Measurements from ENCODE around the gene FAT3. TPM values are rescaled to one million over a fixed set of nuclear protein-coding genes. Genes with fewer than 3 reads are reported as not detected.

Gene FAT3
- total RNA-seq, 3 donors from 2014 or later, result 0.14 to 2.7 (median 0.49) TPM

DNA sequence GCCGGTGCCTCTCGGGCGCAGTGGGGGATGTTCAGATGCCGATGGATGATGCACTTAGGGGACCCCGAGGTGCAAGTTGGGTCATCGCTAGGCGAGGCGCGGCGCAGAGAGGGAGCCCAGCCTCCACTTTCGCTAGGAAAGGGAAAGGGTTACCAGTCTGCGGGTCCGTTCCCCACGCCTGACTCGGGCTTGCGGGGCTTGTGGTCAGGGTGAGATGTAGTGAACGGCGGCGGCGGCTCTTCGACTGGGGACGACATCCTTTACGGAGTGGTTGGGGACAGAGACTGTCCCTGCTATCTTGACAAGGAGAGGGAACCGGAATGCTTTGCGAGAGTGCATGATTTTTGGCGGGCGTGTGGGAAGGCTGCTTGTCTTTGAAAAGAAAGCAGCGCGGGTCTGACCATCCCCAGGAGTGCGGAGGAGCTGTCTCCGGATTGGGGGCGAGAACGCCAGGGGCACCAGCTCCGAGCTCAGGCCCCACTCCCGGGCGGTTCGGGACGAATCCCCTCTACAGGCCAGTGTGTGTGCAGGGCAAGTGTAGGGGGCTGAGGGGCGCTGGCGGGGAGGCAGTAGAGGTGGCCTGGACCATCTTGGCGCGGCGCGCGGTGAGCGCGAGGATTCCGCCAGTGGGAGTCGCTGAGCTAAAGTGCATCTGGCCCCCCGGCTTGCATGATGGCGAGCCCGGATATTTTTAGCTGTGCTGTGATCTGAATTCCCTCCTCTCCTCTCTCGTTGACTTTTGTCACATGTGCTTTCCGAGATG lies 1.1 kb downstream of the FAT3 start:
- ATAC-seq, result no peak
- no peak overlapping the region for H3K4me3 ChIP-seq
- peaks cover 7% of the 10 kb centered on the region for H3K4me1 ChIP-seq (ENCODE audit: low read depth)
- peak in 1 of 3 donors; percentile 38 for DNase-seq
- no peaks in the 10 kb centered on the region for H3K36me3 ChIP-seq (ENCODE audit: low read depth)
- intact Hi-C loops (cut with DNase I, micrococcal nuclease), result no loop called here
- no peaks in the 10 kb centered on the region for H3K9me3 ChIP-seq
- TF ChIP-seq, protein P1, sequence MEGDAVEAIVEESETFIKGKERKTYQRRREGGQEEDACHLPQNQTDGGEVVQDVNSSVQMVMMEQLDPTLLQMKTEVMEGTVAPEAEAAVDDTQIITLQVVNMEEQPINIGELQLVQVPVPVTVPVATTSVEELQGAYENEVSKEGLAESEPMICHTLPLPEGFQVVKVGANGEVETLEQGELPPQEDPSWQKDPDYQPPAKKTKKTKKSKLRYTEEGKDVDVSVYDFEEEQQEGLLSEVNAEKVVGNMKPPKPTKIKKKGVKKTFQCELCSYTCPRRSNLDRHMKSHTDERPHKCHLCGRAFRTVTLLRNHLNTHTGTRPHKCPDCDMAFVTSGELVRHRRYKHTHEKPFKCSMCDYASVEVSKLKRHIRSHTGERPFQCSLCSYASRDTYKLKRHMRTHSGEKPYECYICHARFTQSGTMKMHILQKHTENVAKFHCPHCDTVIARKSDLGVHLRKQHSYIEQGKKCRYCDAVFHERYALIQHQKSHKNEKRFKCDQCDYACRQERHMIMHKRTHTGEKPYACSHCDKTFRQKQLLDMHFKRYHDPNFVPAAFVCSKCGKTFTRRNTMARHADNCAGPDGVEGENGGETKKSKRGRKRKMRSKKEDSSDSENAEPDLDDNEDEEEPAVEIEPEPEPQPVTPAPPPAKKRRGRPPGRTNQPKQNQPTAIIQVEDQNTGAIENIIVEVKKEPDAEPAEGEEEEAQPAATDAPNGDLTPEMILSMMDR (IDR thresholded peaks at IDR 0.05), result no peak

DNA sequence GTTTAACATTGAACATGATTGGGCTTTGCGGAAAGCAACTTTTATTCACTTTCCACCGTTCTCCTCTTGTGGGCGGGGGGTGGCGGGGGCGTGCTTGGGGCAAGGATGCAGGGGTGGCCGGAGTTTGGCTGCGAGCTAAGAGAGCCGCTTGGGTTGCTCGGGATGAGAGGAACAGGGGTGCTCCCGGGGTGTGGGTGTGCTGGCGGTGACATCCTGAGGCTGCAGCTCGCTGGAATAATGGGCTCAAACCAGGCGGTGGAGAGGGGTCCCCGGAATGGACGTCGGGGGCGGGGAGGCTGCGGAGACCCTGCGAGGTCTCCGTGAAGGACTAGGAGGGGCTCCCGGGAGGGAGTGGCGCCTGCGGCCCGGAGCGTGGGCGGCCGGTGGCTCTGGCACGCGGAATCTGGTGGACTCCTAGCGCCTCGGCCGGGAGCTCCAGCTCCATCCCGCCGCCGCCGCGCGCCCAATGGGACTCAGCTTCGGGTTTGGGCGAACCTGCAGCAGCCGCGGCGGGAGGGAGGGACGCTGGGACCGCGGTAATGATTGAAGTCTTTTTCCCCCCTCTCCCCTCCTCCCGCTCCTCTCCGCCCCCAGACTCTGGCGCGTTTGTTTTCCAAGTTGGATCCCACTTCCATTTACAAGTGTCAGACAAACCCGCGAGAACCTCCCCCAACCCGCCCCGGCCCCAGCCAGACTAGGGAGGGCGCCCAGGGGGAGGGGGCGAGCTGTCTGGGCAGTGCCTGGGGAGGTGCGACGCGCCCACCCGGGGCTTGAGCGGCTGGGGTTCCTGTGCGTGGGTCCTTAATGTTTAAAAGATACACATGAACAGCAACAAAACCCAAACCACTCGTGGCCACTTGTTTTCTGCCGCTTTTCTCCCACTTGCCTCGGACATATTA lies 2.0 kb downstream of the FAT3 start:
- Histone ChIP-seq H3K4me3 (no peak overlapping the region), H3K4me1 (ENCODE audit: low read depth) (peaks cover 7% of the 10 kb centered on the region), H3K36me3 (ENCODE audit: low read depth) (no peaks in the 10 kb centered on the region), H3K9me3 (no peaks in the 10 kb centered on the region)
- TF ChIP-seq, protein P1 (IDR thresholded peaks at IDR 0.05), result no peak
- intact Hi-C loops (cut with DNase I, micrococcal nuclease), result no loop called here
- DNase-seq, result peak in 1 of 3 donors; percentile 43
- ATAC-seq, result no peak

DNA sequence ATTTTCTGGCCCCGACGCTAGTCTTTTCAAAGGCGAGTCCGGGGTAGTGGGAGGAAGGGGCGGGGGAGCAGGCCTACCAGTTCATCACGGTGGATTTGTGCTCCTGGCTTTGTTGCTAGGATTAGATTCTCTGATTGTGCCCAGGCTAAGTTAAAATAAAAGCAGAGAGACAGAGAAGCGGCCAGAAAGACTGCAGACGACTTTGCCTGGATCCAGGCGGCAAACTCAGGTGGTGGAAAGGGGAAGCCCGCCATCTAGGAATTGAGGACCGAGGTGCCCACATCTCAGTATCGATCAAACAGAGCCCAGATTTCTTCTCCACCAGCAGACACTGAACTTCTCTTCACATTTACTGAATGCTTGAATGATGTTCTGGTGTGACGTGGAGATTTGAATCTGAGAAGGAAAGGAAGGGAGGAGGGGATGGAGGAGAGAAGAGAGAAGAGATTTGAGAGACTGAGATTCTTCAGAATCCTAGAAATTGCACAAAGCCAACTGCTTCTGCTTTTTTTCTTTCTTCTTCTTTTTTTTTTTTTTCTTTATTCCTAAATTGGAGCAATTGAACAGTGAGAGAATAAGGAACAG lies 2.7 kb downstream of the FAT3 start:
- Histone ChIP-seq H3K4me1 (ENCODE audit: low read depth) (peaks cover 7% of the 10 kb centered on the region), H3K9me3 (no peaks in the 10 kb centered on the region), H3K36me3 (ENCODE audit: low read depth) (no peaks in the 10 kb centered on the region), H3K4me3 (no peak overlapping the region)
- TF ChIP-seq, protein P1 (IDR thresholded peaks at IDR 0.05), result no peak
- ATAC-seq (no peak), DNase-seq (no peak)
- intact Hi-C loops (cut with DNase I, micrococcal nuclease), result no loop called here

DNA sequence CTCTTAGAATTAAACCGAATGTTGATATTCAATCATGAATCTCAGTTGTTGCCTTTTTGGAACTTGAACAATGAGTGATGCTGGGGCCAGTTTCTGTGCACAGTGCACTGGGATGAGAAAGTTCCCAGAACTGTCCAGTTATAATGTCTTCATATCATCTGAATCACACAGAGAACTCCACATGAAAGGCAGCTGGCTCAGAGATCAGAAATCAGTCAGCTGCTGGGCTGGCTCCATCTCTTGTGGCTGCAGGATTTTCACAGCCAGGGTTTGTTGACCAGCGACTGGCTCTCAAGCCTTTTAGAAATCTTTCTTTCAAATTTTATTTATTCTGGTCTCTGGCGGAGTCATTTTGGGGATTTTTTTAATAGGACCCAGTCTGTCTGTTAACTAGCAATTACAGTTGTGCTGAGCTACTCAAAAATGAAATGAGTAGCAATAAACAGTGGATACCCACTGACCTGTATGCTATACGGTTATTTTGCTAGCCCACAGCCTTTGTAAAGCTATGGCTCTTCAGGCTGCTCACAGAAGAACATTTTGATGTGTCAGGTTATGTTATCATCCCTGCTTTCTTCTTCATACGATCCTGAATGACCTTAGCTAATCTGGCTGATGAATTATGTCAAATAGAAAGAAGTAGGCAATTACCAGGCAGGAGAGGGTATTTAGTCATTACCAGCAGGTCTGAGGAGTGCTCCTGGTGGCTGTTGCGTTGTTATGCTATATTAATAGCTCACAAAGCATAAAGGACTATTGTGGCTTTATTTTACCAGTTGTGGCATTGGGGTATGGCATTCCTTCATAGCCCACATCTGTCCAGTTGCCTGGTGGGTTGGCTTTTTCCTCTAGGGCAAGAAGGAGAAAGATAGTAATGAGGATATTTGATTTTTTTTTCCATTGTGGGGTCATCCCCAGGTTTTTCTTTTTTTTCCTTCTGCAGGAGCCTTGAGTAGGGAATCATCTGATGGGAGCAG lies 3.6 kb downstream of the FAT3 start:
- DNase-seq (no peak), ATAC-seq (no peak)
- intact Hi-C loops (cut with DNase I, micrococcal nuclease), result no loop called here
- TF ChIP-seq, protein P1 (IDR thresholded peaks at IDR 0.05), result no peak
- H3K36me3 ChIP-seq (ENCODE audit: low read depth), result no peaks in the 10 kb centered on the region
- H3K4me3 ChIP-seq, result no peak overlapping the region
- no peaks in the 10 kb centered on the region for H3K9me3 ChIP-seq
- H3K4me1 ChIP-seq (ENCODE audit: low read depth), result peaks cover 7% of the 10 kb centered on the region

DNA sequence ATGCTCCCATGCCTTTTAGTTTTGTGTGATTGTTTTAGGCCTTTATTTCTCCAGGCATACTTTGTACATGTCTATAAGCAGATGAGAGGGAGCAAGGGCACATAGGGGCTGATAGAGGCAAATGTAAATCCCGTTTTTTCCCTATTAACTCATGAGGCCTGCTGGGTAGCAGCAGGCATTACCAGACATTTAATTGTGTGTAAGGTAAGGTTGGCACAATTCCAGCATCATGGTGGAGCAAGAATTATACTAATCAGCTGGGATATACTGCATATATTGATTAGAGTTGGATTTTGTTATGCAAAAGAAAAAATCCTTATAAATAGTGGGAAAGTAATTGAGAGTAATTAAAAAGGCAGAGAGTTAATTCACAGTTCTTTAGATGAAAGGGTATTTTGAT lies 12.2 kb downstream of the FAT3 start:
- DNase-seq (no peak), ATAC-seq (no peak)
- H3K4me1 ChIP-seq (ENCODE audit: low read depth), result no peaks in the 10 kb centered on the region
- intact Hi-C loops (cut with DNase I, micrococcal nuclease), result no loop called here
- no peaks in the 10 kb centered on the region for H3K36me3 ChIP-seq (ENCODE audit: low read depth)
- no peak overlapping the region for H3K4me3 ChIP-seq
- no peaks in the 10 kb centered on the region for H3K9me3 ChIP-seq
- TF ChIP-seq, protein P1 (IDR thresholded peaks at IDR 0.05), result no peak
